Type B pancreatic cell (in vitro differentiated cells): ENCODE data around the gene HOXA9. TPM values are rescaled to one million over a fixed set of nuclear protein-coding genes. Genes with fewer than 3 reads are reported as not detected.
A peak's percentile ranks its signal among the peaks of the same experiment; 100 is the strongest.

Experiments used
- DNase-seq: peaks from one replicate; pipeline ENCODE4 v3.0.0; 2021; ENCODE audit warnings: mixed read lengths; ENCODE audit not compliant: unreplicated experiment; ENCODE audit errors: extremely low spot score
- H3K27ac Mint-ChIP-seq: 2 replicates; pipeline ENCODE4 v1.8.0; 2021; ENCODE audit warnings: mild to moderate bottlenecking, mixed read lengths
- H3K27me3 Mint-ChIP-seq: 2 replicates; pipeline ENCODE4 v1.8.0; 2021; ENCODE audit warnings: mixed read lengths
- H3K36me3 Mint-ChIP-seq: 2 replicates; pipeline ENCODE4 v1.8.0; 2021; ENCODE audit warnings: mixed read lengths
- H3K4me1 Mint-ChIP-seq: one replicate; pipeline ENCODE4 v1.8.0; 2021; ENCODE audit warnings: mixed read lengths; ENCODE audit not compliant: unreplicated experiment
- H3K4me3 Mint-ChIP-seq: 2 replicates; pipeline ENCODE4 v1.8.0; 2021; ENCODE audit warnings: mild to moderate bottlenecking, mixed read lengths
- H3K9me3 Mint-ChIP-seq: 2 replicates; pipeline ENCODE4 v1.8.0; 2021; ENCODE audit warnings: mixed read lengths
- CTCF ChIP-seq: fragments of 200-600 bp; sonication (generic); conservative IDR thresholded peaks from 2 replicates; pipeline ENCODE4 v1.5.0; 2021; ENCODE audit warnings: antibody characterized with exemption, mild to moderate bottlenecking
- total RNA-seq: library from RNA; stranded (reverse); gene quantifications from 2 replicates; pipeline ENCODE4 v1.2.1, GENCODE V29; 2021; ENCODE audit warnings: low replicate concordance

Gene HOXA9
- total RNA-seq, 1 donor from 2014 or later: 4.1 TPM

GRCh38 chr7:27116031-27116961, 49.0 kb downstream of the HOXA9 start:
- Mint-ChIP-seq H3K4me1 (peaks cover 29% of the 10 kb centered on the region), H3K4me3 (peak overlapping the region; percentile 91), H3K27ac (peak overlapping the region; percentile 99), H3K27me3 (peaks cover 40% of the 10 kb centered on the region), H3K9me3 (no peaks in the 10 kb centered on the region), H3K36me3 (peaks cover 55% of the 10 kb centered on the region)
- no peak for DNase-seq
- no peak for TF ChIP-seq CTCF

- Mint-ChIP-seq H3K36me3 (peaks cover 58% of the 10 kb centered on the region), H3K27me3 (peaks cover 47% of the 10 kb centered on the region), H3K27ac (peak overlapping the region; percentile 99), H3K9me3 (no peaks in the 10 kb centered on the region), H3K4me1 (peaks cover 28% of the 10 kb centered on the region), H3K4me3 (peak overlapping the region; percentile 91)
- DNase-seq: peak; percentile 73
- no peak for TF ChIP-seq CTCF
Measured at GRCh38 chr7:27115221-27116026, 49.9 kb downstream of the HOXA9 start.

- Mint-ChIP-seq H3K4me3 (peak overlapping the region; percentile 91), H3K9me3 (no peaks in the 10 kb centered on the region), H3K27ac (peak overlapping the region; percentile 99), H3K27me3 (peaks cover 49% of the 10 kb centered on the region), H3K36me3 (peaks cover 60% of the 10 kb centered on the region), H3K4me1 (peaks cover 27% of the 10 kb centered on the region)
- no peak for DNase-seq
- TF ChIP-seq CTCF: no peak
Measured at GRCh38 chr7:27114881-27115220, 50.5 kb downstream of the HOXA9 start.

- TF ChIP-seq CTCF: no peak
- peak overlapping the region; percentile 99 for H3K27ac Mint-ChIP-seq
- peaks cover 26% of the 10 kb centered on the region for H3K4me1 Mint-ChIP-seq
- peak; percentile 85 for DNase-seq
- peaks cover 61% of the 10 kb centered on the region for H3K36me3 Mint-ChIP-seq
- H3K27me3 Mint-ChIP-seq: peaks cover 50% of the 10 kb centered on the region
- H3K4me3 Mint-ChIP-seq: peak overlapping the region; percentile 91
- H3K9me3 Mint-ChIP-seq: no peaks in the 10 kb centered on the region
Measured at GRCh38 chr7:27113991-27114769, 51.2 kb downstream of the HOXA9 start.
